ENCODE data around the gene ADAMTSL5.

DNA sequence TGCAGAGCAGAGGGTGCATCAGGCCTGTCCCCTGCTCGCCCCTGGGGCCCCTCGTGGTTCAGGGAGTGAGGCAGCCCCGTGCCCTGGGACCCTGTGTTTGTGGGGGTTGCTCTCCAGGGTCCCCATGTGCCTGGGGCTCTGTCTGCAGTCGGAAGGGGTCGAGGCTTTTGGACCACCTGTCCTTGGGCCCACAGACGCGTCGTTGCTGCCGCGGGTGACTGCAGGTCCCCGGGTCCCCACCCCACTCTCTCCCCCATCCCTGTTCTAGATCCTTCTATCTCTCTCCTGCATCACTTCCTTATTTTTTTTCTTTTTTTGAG, 24.6 kb downstream of the ADAMTSL5 start:
- TF ChIP-seq, protein P1, sequence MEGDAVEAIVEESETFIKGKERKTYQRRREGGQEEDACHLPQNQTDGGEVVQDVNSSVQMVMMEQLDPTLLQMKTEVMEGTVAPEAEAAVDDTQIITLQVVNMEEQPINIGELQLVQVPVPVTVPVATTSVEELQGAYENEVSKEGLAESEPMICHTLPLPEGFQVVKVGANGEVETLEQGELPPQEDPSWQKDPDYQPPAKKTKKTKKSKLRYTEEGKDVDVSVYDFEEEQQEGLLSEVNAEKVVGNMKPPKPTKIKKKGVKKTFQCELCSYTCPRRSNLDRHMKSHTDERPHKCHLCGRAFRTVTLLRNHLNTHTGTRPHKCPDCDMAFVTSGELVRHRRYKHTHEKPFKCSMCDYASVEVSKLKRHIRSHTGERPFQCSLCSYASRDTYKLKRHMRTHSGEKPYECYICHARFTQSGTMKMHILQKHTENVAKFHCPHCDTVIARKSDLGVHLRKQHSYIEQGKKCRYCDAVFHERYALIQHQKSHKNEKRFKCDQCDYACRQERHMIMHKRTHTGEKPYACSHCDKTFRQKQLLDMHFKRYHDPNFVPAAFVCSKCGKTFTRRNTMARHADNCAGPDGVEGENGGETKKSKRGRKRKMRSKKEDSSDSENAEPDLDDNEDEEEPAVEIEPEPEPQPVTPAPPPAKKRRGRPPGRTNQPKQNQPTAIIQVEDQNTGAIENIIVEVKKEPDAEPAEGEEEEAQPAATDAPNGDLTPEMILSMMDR (IDR thresholded peaks at IDR 0.05): no peak
- no peak for TF ChIP-seq POLR2A (IDR thresholded peaks at IDR 0.05)
